Effector memory CD8-positive, alpha-beta T cell (primary cell): ENCODE results near the gene NEUROD6.

Experiments
- ATAC-seq: fragments of 150-1000 bp; cut with Tn5 transposase; replicated peaks from 2 replicates; pipeline ENCODE4 v1.10.0; 2021; ENCODE audit warnings: mild to moderate bottlenecking, moderate library complexity
- DNase-seq, 3 experiments: peaks; one replicate each; pipeline ENCODE4 v3.0.0; 2021
- H3K27ac Mint-ChIP-seq, 2 donors: one replicate each; pipeline ENCODE4 v1.8.0; 2022; ENCODE audit warnings: mild to moderate bottlenecking in 2 of 2, mixed read lengths in 2 of 2, moderate library complexity in 2 of 2
- H3K27me3 Mint-ChIP-seq, 2 donors: one replicate each; pipeline ENCODE4 v1.8.0; 2022; ENCODE audit warnings: mixed read lengths in 2 of 2
- H3K36me3 Mint-ChIP-seq: one replicate; pipeline ENCODE4 v1.8.0; 2022; ENCODE audit warnings: mild to moderate bottlenecking, moderate library complexity, mixed read lengths; ENCODE audit not compliant: insufficient read depth
- H3K4me1 Mint-ChIP-seq, 2 donors: one replicate each; pipeline ENCODE4 v1.8.0; 2022; ENCODE audit warnings: low read depth in 2 of 2, mixed read lengths in 2 of 2
- H3K4me3 Mint-ChIP-seq, 2 donors: one replicate each; pipeline ENCODE4 v1.8.0; 2022; ENCODE audit warnings: mild to moderate bottlenecking in 2 of 2, mixed read lengths in 2 of 2, moderate library complexity in 2 of 2
- H3K9me3 Mint-ChIP-seq, 2 donors: one replicate each; pipeline ENCODE4 v1.8.0; 2022; ENCODE audit warnings: mixed read lengths in 2 of 2

The NEUROD6 gene

DNA sequence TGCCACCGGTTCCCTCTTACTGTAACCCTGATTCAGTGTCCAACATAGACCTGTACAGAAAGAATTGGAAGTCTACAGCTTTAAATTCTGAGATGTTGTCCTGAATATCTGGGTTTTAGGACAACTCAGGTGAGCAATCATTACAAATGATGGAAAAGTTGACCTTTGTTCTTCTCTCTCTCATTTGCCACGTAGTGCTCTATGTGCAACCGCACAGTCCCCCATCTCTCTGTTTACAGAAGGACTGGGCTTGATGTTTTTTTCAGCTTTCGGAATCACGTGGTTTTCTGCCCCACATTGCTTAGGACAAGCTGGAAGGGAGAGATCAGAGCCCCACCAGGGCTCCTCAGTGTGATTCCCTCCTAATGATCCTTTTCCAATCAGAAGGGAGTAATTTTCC, 22.2 kb downstream of the NEUROD6 start:
- ATAC-seq, result no peak
- Mint-ChIP-seq H3K27ac (no peak overlapping the region), H3K4me3 (no peak overlapping the region), H3K4me1 (no peaks in the 10 kb centered on the region), H3K27me3 (no peaks in the 10 kb centered on the region), H3K36me3 (no peaks in the 10 kb centered on the region), H3K9me3 (peaks cover 0 to 1% of the 10 kb centered on the region in 2 donors)
- no peak for DNase-seq

DNA sequence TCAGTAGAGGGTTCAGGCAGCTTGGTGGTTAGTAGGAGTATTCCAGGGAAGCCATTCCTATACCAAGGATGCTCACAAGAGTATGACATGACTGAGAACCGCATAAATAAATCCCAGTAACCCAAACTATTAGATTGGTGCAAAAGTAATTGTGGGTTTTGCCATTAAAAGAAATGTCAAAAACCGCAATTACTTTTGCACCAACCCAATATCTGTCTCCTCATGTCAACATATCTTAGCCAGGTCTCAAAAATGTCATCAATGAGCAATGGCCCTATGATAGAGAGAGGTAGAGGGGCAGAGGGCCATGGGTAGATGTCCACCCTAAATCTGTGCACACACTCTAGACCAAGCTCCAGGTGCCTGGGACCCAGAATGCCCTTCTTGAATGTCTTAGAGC, 23.6 kb downstream of the NEUROD6 start:
- no peak overlapping the region for H3K4me3 Mint-ChIP-seq
- H3K9me3 Mint-ChIP-seq, result peaks cover 0 to 3% of the 10 kb centered on the region in 2 donors
- no peaks in the 10 kb centered on the region for H3K36me3 Mint-ChIP-seq
- H3K27me3 Mint-ChIP-seq, result no peaks in the 10 kb centered on the region
- no peaks in the 10 kb centered on the region for H3K4me1 Mint-ChIP-seq
- ATAC-seq, result no peak
- no peak overlapping the region for H3K27ac Mint-ChIP-seq
- no peak for DNase-seq

GRCh38 chr7:31315758-31316157, 24.8 kb downstream of the NEUROD6 start:
- Mint-ChIP-seq H3K27ac (no peak overlapping the region), H3K4me3 (no peak overlapping the region), H3K9me3 (peaks cover 0 to 8% of the 10 kb centered on the region in 2 donors), H3K27me3 (no peaks in the 10 kb centered on the region), H3K36me3 (no peaks in the 10 kb centered on the region), H3K4me1 (no peaks in the 10 kb centered on the region)
- DNase-seq (no peak), ATAC-seq (no peak)

GRCh38 chr7:31314781-31315180, 25.7 kb downstream of the NEUROD6 start:
- Mint-ChIP-seq H3K9me3 (peaks cover 0 to 8% of the 10 kb centered on the region in 2 donors), H3K4me1 (no peaks in the 10 kb centered on the region), H3K27me3 (no peaks in the 10 kb centered on the region), H3K27ac (no peak overlapping the region), H3K4me3 (no peak overlapping the region), H3K36me3 (no peaks in the 10 kb centered on the region)
- DNase-seq (no peak), ATAC-seq (no peak)

GRCh38 chr7:31312889-31313288, 27.6 kb downstream of the NEUROD6 start:
- Mint-ChIP-seq H3K4me1 (no peaks in the 10 kb centered on the region), H3K27me3 (no peaks in the 10 kb centered on the region), H3K36me3 (no peaks in the 10 kb centered on the region), H3K27ac (no peak overlapping the region), H3K4me3 (no peak overlapping the region), H3K9me3 (peaks cover 3 to 8% of the 10 kb centered on the region in 2 donors)
- DNase-seq (no peak), ATAC-seq (no peak)

DNA sequence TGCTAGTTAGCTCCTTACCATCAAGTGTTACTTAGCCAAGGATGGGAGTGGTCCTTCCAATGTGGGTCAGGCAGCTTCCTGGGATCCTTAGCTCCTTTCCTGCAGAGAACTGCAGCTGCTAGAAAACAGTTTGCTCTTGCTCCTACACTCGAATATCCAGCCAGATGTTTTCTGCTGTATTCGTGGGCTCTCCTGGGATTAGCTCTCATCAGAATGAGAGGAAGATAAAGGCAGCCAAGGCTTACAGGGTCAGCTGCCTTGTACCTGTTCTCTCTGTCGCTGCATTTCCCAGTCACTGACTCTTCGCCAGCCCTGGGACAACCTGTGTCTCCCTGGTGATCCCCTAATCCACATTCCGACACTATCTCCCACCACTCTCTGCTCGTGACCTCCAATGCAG, 29.0 kb downstream of the NEUROD6 start:
- Mint-ChIP-seq H3K27ac (no peak overlapping the region), H3K4me1 (no peaks in the 10 kb centered on the region), H3K9me3 (peaks cover 3 to 13% of the 10 kb centered on the region in 2 donors), H3K4me3 (no peak overlapping the region), H3K27me3 (no peaks in the 10 kb centered on the region), H3K36me3 (no peaks in the 10 kb centered on the region)
- no peak for ATAC-seq
- no peak for DNase-seq

- H3K4me1 Mint-ChIP-seq, result no peaks in the 10 kb centered on the region
Measured at GRCh38 chr7:31310321-31310935, 30.1 kb downstream of the NEUROD6 start.

DNA sequence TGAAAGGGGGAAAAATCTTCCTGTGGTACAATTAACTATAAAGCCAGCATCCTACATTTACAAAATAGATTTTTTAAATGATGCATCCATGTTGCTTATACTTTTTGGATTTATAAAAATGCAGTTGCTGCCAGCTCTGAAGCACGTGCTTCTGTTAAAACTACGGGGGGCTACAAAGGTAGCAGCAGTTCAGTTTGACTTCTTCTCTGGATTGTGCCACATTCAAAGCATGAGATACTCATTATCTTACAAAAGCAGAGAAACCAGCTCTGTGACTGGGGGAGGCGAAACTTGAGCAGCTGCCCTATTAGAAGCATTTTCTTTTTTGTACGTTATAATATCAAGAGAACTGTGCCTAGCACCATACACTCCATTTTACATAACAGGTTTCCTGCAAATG, 31.1 kb downstream of the NEUROD6 start:
- Mint-ChIP-seq H3K27me3 (no peaks in the 10 kb centered on the region), H3K9me3 (peaks cover 5 to 22% of the 10 kb centered on the region in 2 donors), H3K27ac (no peak overlapping the region), H3K36me3 (no peaks in the 10 kb centered on the region), H3K4me1 (no peaks in the 10 kb centered on the region), H3K4me3 (no peak overlapping the region)
- DNase-seq, result no peak
- no peak for ATAC-seq

More at GRCh38 chr7:31310321-31310935, 30.1 kb downstream of the NEUROD6 start:
- no peaks in the 10 kb centered on the region for H3K36me3 Mint-ChIP-seq
- no peak overlapping the region for H3K27ac Mint-ChIP-seq
- DNase-seq (no peak), ATAC-seq (no peak)
- no peaks in the 10 kb centered on the region for H3K27me3 Mint-ChIP-seq
- H3K9me3 Mint-ChIP-seq, result peaks cover 5 to 22% of the 10 kb centered on the region in 2 donors
- no peak overlapping the region for H3K4me3 Mint-ChIP-seq

DNA sequence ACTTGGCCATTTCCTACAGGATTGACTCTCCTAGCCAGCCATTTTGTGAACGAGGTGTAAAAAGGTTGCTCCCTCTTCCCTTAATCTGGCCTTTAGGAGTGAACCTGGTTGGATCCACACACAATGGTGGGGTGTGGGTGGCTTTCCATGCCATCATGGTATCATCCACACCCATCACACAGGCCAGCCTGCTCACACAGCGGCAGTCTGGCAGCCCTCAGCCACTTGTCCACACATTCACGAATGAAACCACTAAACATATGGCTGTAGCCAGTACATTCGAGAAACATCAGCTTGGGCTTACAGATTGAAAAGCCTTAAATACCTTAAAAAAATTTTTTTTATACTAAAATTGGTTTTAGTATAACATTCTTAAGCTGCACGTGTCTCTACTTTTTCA, 31.9 kb downstream of the NEUROD6 start:
- Mint-ChIP-seq H3K27ac (no peak overlapping the region), H3K4me3 (no peak overlapping the region), H3K36me3 (no peaks in the 10 kb centered on the region), H3K9me3 (peaks cover 5 to 25% of the 10 kb centered on the region in 2 donors), H3K27me3 (no peaks in the 10 kb centered on the region), H3K4me1 (no peaks in the 10 kb centered on the region)
- DNase-seq (no peak), ATAC-seq (no peak)

DNA sequence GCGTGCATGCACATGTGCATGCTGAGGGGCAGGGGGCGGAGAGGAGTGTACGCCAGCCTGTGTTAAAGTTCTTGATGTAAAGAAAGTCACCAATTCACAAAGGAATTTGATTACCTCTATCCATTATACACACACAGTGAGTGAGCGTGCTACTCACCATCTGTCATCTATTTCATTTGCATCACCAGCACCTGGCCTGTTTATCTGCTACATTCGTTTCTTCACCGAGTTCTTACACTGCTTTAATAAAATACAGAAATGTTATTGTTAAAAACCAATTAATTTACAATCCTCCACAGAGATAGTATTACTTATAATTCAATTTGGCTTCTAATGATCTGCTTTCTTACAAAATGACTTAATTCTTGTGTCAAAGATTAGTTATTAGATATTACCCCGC, 32.6 kb downstream of the NEUROD6 start:
- no peaks in the 10 kb centered on the region for H3K4me1 Mint-ChIP-seq
- DNase-seq (no peak), ATAC-seq (no peak)
- H3K27me3 Mint-ChIP-seq, result no peaks in the 10 kb centered on the region
- H3K36me3 Mint-ChIP-seq, result no peaks in the 10 kb centered on the region
- no peak overlapping the region for H3K4me3 Mint-ChIP-seq
- no peak overlapping the region for H3K27ac Mint-ChIP-seq
- H3K9me3 Mint-ChIP-seq, result peaks cover 5 to 29% of the 10 kb centered on the region in 2 donors

DNA sequence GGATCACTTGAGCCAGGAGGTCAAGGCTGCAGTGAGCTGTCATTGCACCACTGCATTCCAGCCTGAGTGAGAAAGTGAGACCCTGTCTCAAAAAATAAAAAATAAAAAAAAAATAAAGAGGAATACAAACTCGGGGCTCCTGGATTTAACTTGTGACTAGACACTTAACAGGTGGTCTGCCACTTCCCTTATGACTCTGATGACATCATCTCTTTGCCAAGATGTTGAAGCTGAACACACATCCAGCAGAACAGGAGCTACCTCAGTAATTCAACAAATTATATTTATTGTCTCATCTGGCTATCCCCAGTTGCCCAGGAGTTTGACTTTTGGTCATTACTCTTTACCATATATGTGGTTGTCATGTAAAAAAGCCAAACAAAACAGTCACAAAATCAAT, 35.3 kb downstream of the NEUROD6 start:
- ATAC-seq (no peak), DNase-seq (no peak)
- Mint-ChIP-seq H3K27me3 (no peaks in the 10 kb centered on the region), H3K4me3 (no peak overlapping the region), H3K4me1 (no peaks in the 10 kb centered on the region), H3K9me3 (peaks cover 5 to 21% of the 10 kb centered on the region in 2 donors), H3K36me3 (no peaks in the 10 kb centered on the region), H3K27ac (no peak overlapping the region)

DNA sequence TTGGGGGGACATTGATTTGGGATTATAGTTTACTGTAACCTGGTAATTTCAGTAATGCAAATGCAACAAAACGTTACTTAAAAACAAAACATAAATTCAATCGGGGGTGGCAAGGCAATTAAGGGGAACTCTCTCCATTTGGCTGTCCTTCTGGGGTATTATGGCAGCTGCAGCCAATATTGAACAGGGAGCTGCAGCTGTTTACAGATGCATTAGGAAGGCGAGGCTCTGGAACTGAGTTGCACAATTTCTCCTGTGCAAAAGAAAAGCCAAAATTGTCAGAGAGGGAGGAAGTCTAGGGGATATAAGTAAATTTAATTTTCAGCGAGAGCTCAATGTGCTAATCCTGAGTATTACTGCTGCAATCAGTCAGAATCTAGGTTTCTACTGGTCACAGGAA, 36.1 kb downstream of the NEUROD6 start:
- Mint-ChIP-seq H3K27ac (no peak overlapping the region), H3K9me3 (peaks cover 5 to 21% of the 10 kb centered on the region in 2 donors), H3K4me1 (no peaks in the 10 kb centered on the region), H3K36me3 (no peaks in the 10 kb centered on the region), H3K4me3 (no peak overlapping the region), H3K27me3 (no peaks in the 10 kb centered on the region)
- no peak for ATAC-seq
- no peak for DNase-seq

DNA sequence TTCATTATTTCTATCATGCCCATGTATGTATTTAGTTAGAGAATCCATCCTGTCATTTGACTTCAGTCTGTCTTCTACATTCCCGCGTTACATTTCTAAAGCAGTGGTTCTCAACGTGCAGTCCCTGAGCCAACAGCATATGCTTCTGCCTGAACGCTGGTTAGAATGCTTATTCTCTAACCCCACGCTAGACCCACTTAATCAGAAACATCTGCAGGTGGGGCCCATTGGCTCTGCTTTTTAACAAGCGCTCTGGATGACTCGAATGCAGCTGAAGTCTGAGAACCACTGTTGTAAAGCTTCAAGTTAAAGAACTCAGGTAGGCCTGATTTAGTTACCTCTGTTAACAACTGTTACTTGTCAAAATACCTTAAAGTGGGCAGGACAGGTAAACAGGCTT, 38.2 kb downstream of the NEUROD6 start:
- H3K27ac Mint-ChIP-seq, result no peak overlapping the region
- H3K36me3 Mint-ChIP-seq, result no peaks in the 10 kb centered on the region
- no peaks in the 10 kb centered on the region for H3K4me1 Mint-ChIP-seq
- peaks cover 3 to 21% of the 10 kb centered on the region in 2 donors for H3K9me3 Mint-ChIP-seq
- no peaks in the 10 kb centered on the region for H3K27me3 Mint-ChIP-seq
- ATAC-seq (no peak), DNase-seq (no peak)
- no peak overlapping the region for H3K4me3 Mint-ChIP-seq

DNA sequence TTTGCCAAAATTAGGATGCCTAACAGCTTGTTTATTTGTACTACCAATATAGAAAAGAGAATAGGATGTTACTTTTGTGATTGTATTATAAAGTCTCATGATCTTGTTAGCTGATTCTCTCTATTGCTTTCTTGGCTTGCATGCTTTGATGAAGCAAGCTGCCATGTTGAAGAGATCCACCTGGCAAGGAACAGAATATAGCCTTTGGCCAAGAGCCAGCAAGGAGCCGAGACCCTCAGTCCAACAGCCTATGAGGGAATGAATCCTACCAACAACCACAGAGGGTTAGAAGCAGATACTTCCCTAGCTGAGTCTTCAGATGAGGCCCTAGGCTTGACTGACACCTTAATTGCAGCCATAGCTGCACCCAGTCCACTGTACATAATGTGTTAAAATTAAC, 41.2 kb downstream of the NEUROD6 start:
- no peaks in the 10 kb centered on the region for H3K36me3 Mint-ChIP-seq
- H3K27me3 Mint-ChIP-seq, result no peaks in the 10 kb centered on the region
- DNase-seq, result no peak
- no peaks in the 10 kb centered on the region for H3K4me1 Mint-ChIP-seq
- ATAC-seq, result no peak
- no peak overlapping the region for H3K4me3 Mint-ChIP-seq
- H3K9me3 Mint-ChIP-seq, result peaks cover 7 to 14% of the 10 kb centered on the region in 2 donors
- H3K27ac Mint-ChIP-seq, result no peak overlapping the region

GRCh38 chr7:31290601-31291000, 49.9 kb downstream of the NEUROD6 start:
- Mint-ChIP-seq H3K36me3 (no peaks in the 10 kb centered on the region), H3K27me3 (no peaks in the 10 kb centered on the region), H3K9me3 (peaks cover 6 to 10% of the 10 kb centered on the region in 2 donors), H3K27ac (no peak overlapping the region), H3K4me1 (no peaks in the 10 kb centered on the region), H3K4me3 (no peak overlapping the region)
- DNase-seq (no peak), ATAC-seq (no peak)
